NCI-H187 treated with DMSO at 0.1 percent for 48 hours (cell line): ENCODE results near the gene SLC44A2.

ENCODE experiments used
- DNase-seq: peaks from one replicate; lab custom pipeline; 2025; lab: John Stamatoyannopoulos, UW

The SLC44A2 gene

DNA sequence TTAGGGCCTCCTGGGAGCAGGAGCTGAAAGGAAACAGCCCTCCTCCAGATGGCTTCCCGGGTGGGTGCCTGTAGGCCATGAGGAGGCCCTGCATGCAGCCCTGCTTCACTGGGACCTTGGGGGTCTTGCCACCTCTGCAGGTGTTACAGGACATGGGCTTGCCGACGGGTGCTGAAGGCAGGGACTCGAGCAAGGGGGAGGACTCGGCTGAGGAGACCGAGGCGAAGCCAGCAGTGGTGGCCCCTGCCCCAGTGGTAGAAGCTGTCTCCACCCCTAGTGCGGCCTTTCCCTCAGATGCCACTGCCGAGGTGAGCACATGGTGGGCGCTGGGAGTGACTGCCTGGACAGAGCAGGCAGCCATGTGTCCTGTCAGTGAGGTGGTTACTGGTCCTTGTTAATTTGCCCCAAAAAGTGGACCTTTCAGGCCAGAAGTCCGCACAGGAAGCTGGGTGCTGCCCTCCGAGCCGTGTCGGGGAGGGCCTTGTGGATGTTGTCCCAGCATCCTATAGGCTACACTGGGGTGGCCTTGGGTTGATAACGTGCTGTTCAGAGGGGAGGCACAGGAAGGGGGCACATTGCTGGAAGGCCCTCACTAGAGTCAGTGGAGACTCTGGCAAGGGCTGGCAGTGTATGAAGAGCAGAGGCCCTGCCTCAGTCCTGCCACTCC, 57.2 kb downstream of the SLC44A2 start:
- no peak for DNase-seq

DNA sequence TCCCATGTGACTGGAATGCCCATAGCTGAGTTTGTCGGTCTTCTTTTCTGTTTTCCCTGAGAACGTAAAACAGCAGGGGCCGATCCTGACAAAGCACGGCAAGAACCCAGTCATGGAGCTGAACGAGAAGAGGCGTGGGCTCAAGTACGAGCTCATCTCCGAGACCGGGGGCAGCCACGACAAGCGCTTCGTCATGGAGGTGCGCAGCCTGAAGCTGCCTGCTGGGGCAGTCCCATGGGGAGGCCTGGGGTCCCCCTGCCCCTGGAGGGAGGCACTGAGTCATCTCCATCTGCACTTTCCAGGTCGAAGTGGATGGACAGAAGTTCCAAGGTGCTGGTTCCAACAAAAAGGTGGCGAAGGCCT, 57.7 kb downstream of the SLC44A2 start:
- no peak for DNase-seq

DNA sequence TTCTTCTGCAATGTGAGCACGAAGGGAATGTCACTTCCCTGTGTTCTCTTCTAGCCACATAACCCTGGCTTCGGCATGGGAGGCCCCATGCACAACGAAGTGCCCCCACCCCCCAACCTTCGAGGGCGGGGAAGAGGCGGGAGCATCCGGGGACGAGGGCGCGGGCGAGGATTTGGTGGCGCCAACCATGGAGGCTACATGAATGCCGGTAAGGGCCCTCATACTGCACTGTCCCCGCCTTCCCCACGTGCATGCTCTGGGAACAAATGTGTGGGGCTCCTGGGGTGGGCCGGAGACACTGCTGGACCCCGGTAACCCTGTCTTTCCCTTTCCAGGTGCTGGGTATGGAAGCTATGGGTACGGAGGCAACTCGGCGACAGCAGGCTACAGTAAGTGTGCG, 58.2 kb downstream of the SLC44A2 start:
- no peak for DNase-seq

DNA sequence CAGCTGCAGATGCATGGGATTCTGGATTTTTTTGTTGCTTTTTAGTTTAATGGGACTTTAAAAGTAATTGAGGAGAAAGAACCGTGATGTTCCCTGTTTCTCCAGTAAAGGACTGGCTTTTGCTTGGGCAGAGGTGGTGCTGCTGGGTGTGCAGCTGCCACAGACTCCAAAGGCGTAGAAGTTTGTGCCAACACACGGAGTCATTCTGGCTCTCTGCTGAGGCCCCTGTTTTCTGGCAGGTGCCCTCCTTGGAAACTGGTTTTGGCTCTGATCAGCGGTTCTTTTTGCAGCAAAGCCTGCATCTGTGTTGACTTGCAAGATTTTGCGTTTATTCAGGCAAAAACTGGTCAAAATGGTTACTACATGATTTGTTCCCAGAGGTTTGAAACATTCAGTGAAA, 59.9 kb downstream of the SLC44A2 start:
- DNase-seq = no peak

DNA sequence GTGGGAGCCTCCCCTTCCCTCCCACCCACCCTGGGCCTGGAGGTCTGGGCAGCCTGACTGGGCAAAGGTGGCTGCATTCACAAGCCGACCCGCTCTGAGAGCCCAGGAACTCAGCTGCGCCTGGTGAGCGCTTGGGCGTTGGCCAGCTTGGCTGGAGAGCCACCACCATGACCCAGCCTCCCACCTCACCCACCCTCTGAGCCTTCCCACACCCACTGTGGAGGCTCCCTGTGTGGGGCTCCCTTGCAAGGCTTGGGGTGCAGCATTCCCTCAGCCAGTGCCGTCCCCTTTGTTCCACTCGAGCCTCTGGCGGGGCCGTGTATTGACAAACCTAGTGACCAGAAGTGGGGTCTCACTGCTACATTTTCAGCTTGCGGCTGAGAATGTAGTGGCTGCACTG, 60.8 kb downstream of the SLC44A2 start:
- DNase-seq = no peak

DNA sequence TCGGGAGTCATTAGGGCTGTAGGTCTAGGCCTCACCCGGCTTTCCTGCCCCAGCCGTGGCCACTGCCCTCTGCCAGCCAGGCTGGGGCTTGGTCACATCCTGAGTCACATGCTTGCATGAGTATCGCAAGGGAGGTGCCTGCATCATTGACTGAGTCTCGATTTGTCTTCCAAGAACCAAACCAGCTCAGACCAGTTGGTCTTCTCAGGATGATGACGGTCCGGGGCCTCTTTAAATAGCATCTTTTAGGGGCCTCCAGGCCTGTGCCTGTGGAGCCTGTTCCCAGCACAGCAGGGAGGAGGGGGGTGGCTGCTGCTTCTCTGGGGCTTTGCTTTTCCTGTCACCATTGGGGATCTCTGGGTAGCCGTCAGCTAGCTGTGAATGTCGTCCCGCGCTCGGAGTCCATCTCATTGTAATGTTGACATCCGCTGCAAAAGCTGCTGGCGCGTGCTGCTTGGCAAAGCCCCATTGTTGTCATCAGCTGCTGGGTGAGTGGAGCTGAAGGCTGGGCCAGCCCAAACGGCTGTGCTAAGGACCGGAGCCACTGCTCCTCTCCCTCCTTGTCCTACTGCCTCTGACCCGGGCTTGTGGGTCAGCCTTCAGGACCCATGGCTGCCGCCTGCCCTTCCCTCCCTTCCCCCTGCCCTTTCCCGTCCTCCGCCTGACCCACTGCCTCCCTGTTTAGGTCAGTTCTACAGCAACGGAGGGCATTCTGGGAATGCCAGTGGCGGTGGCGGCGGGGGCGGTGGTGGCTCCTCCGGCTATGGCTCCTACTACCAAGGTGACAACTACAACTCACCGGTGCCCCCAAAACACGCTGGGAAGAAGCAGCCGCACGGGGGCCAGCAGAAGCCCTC, 61.5 kb downstream of the SLC44A2 start:
- DNase-seq = no peak

DNA sequence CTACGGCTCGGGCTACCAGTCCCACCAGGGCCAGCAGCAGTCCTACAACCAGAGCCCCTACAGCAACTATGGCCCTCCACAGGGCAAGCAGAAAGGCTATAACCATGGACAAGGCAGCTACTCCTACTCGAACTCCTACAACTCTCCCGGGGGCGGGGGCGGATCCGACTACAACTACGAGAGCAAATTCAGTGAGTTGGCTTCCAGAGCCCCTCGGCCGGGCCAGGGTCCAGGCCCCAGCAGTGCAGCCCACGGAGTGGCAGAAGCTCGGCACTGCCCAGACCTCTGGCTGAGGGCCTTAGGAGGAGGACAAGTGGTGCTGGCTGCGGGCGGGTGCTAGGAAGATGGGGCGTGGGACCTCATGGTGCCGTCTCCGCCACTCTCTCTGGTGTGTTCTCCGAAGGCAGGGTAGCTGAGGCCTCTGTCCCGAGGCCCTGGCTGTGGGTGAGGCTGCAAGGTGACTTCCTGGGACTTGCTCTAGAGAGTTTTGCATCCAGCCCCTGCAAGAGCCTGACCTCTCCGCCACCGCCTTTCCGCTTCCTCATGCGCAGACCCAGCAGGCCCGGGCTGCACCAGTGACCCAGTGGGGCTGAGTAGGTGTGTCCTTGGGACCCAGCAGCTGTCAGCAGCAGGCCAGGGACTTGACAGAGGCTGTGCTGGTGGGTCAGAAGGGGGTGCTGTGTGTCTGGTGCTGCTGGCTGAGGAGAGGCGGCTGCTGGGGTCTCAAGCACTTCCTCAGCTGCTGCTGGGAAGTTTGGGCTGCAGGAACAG, 62.4 kb downstream of the SLC44A2 start:
- no peak for DNase-seq

DNA sequence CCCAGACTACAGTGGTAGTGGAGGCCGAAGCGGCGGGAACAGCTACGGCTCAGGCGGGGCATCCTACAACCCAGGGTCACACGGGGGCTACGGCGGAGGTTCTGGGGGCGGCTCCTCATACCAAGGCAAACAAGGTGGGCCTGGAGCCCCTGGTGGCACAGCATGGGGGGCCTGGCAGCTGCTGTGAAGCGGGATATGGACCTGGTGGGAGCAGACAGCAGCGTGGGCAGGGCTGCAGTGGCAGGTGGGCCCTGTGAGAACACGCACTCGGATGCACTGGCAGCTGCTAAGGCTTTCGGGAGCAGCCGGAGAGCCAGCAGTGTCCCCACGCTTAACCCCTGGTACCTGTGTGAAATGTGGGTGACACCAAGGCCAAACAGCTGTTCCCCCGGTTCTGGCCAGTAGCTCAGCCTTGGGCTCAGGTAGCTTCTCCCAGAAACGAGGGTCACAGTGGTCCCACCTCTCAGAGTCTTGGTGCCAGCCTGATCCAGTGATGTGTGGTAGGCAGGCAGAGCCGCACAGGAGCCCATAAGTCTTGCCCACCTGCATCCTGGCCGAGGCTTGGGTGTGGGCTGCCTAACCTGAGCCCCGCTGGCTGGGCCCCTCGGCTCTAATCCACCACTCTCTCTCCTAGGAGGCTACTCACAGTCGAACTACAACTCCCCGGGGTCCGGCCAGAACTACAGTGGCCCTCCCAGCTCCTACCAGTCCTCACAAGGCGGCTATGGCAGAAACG, 63.4 kb downstream of the SLC44A2 start:
- no peak for DNase-seq

DNA sequence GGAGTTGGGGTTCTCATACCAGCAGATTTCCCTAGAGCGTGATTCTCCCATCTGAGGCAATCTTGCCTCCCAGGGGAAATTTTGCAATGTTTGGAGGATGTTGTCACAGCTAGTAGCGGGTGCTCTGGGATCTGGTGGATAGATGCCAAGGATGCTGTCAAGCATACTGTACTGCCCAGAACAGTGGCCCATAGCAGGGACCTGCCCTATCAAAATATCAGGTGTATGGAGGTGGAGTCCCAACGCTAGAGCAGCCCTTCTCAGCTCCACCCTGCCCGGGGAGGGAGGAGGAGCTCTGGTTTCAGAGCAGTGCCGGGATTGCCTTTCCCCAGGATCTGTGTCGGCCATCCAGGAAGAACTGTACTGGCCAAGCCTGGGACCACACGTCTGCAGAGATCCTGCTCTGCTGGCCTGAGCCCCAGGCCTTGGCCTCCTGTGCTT, 65.0 kb downstream of the SLC44A2 start:
- no peak for DNase-seq

DNA sequence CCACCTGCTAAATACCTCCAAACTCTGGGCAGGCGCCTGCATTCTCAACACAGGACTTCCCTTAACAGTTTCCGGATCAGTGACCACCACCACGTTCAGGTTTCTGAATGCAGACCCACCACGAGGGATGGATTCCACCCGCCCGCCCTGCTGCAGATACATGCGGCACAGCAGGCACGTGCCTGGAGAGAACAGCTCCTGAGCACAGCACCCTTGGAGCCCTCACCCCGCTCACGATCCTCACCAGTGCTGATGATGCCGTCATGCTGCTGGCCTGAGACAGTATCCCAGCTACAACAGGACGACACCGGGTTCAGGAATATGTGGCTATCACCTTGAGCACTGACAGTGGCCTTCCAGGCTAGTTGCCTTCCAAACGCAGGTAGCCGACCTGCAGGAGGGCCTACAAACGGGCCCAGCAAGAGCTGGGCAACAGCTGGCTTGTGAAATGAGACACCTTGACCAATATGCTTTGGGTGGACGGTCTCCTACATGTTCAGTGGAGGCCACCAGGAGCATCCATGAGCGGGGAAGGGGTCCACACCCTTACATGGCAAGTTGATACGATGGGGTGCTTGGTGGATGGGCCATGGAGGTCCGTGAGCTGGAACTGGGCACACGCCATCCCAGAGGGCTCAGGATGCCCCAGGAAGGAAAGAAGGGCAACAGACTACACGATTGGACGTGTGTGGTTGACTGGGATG, 66.0 kb downstream of the SLC44A2 start:
- no peak for DNase-seq

DNA sequence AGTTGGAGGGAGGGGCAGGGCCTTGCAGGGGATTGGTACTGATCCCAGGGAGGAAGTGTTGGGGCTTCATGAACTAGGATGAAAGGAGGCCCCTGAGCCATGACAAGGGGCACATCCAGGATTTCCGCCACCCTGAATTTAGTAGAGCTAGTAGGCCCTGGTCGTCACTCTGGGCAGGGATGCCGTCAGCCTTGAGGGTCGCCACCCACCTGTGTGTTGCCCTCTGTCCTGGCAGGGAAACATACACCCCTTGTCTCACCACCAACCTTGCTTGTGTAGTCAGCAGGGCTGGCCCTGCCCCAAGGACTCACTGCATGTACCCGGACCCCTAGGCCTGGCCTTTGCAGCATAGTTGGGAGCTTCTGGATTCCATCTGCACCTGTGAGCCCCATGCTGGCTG, 66.5 kb downstream of the SLC44A2 start:
- no peak for DNase-seq

DNA sequence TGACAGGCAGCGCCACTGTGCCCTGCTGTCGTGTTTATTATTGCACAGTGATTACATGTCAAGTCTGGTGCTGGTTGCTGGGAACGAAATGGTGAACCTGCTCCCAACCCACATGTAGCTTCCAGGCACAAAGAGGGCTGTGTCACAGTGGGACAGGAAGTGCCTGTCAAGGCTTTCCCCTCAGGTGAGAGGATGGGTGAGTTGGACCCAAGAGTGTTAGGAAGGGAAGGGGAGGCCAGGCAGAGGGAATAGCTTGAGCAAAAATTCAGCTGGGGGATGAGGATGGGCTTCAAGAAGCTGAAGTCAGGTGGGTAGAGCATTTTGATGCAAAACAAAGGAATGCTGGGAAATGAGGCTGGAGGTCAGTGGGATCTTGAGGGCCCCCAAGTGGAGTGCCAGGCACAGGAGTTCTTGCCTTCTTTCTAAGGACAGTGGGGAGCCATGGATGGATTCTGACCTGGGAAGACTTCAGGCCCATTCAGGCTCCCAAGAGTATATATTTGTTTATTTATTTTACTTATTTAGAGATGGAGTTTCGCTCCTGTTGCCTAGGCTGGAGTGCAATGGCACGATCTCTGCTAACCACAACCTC, 67.4 kb downstream of the SLC44A2 start:
- no peak for DNase-seq
